Activated CD4-positive, alpha-beta T cell treated with anti-CD3 and anti-CD28 coated beads, Interleukin-2, amount 50 U/mL, for 48 hours (primary cell): ENCODE measurements around the gene EN1.

Experiments used
- DNase-seq, 2 experiments: peaks; one replicate each; pipeline ENCODE4 v3.0.0-alpha.2; 2020

Gene EN1

GRCh38 chr2:118846953-118847761 is at the start of gene EN1:
Gene EN1, minus strand, starts transcription at chr2:118847648. Its CDS starts 481 bp downstream, at chr2:118847167.
- no peak for DNase-seq

GRCh38 chr2:118893100-118893499 is 45.7 kb upstream of the EN1 start:
- DNase-seq: no peak

- no peak for DNase-seq
Observed at GRCh38 chr2:118889995-118890394, 42.5 kb upstream of the EN1 start.

GRCh38 chr2:118883792-118884191 is 36.3 kb upstream of the EN1 start:
- no peak for DNase-seq

- DNase-seq: peak; percentile 66 to 74
Observed at GRCh38 chr2:118882693-118883336, 35.4 kb upstream of the EN1 start.

GRCh38 chr2:118881490-118882129 is 34.2 kb upstream of the EN1 start:
- DNase-seq: peak; percentile 71 to 77

- DNase-seq: no peak
Observed at GRCh38 chr2:118880501-118880900, 33.1 kb upstream of the EN1 start.

GRCh38 chr2:118878531-118879149 is 31.2 kb upstream of the EN1 start:
- DNase-seq: no peak

- no peak for DNase-seq
Observed at GRCh38 chr2:118875318-118875717, 27.9 kb upstream of the EN1 start.

- no peak for DNase-seq
Observed at GRCh38 chr2:118874324-118874723, 26.9 kb upstream of the EN1 start.

GRCh38 chr2:118865106-118865505 is 17.7 kb upstream of the EN1 start:
- DNase-seq: peak in 1 of 2 experiments; percentile 11

GRCh38 chr2:118864207-118864606 is 16.8 kb upstream of the EN1 start:
- no peak for DNase-seq

GRCh38 chr2:118861731-118862130 is 14.3 kb upstream of the EN1 start:
- no peak for DNase-seq

GRCh38 chr2:118861242-118861641 is 13.8 kb upstream of the EN1 start:
- DNase-seq: no peak

GRCh38 chr2:118860506-118860905 is 13.1 kb upstream of the EN1 start:
- DNase-seq: no peak

- DNase-seq: no peak
Observed at GRCh38 chr2:118859157-118859770, 11.8 kb upstream of the EN1 start.

GRCh38 chr2:118858485-118859156 is 11.2 kb upstream of the EN1 start:
- no peak for DNase-seq

GRCh38 chr2:118857677-118858484 is 10.4 kb upstream of the EN1 start:
- DNase-seq: no peak

- DNase-seq: no peak
Observed at GRCh38 chr2:118856978-118857676, 9.7 kb upstream of the EN1 start.

GRCh38 chr2:118856330-118856977 is 9.0 kb upstream of the EN1 start:
- no peak for DNase-seq
